Fibroblast of the conjunctiva (primary cell): ENCODE results near the gene PTGER2.

ENCODE experiments used
- DNase-seq: peaks from one replicate; pipeline ENCODE4 v3.0.0-alpha.2; 2010; ENCODE audit warnings: low read depth

PTGER2 gene, protein sequence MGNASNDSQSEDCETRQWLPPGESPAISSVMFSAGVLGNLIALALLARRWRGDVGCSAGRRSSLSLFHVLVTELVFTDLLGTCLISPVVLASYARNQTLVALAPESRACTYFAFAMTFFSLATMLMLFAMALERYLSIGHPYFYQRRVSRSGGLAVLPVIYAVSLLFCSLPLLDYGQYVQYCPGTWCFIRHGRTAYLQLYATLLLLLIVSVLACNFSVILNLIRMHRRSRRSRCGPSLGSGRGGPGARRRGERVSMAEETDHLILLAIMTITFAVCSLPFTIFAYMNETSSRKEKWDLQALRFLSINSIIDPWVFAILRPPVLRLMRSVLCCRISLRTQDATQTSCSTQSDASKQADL

DNA sequence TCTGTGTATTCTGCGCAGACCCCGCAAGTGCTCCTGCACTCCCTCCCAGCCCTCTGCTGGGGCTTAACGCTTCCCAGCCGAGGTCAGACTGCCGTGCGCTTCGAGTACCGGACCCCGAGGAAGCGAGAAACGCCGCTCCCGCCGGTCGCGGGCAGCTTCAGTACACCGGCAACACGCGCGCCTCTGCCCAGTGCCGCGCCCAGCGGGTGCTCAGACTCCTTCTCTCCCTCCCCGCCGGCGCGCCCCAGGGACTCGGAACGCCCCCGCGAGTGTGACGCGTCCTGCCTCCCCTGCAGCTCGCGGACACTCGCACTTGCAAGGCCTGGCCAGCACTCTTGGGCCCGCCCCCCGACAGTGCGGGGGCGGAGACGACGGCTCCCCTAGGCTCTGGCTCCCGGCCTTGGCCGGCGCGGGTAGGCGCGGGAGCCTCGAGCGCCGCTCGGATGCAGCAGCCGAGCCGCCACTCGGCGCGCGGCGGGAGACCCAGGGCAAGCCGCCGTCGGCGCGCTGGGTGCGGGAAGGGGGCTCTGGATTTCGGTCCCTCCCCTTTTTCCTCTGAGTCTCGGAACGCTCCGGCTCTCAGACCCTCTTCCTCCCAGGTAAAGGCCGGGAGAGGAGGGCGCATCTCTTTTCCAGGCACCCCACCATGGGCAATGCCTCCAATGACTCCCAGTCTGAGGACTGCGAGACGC is at the start of gene PTGER2:
Gene PTGER2 (plus strand): TSS at position 410 of the 692 bp plus-strand sequence. CDS start 237 bp downstream, at position 647.
- peak; percentile 85 for DNase-seq

DNA sequence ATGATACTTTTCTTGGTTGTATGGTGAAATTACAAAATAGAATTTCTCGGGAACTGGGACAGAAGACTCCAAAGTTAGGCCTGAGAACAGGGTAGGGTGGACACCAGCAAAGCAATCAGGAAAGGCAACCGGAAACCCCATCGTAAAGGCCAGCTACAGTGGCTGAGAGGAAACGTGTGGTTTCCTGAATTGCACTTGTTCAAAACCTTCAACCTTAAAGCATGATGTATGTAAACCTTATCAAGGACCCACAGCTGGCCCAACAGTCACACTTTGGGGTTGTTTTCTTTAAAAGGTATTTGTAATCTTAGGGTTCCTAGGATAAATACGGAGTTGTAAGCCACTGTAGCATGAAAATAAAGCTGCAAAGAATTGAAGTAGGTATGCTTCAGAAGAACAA is 48.9 kb upstream of the PTGER2 start:
- no peak for DNase-seq

- DNase-seq: peak; percentile 87
Observed at GRCh38 chr14:52266179-52266578, 47.9 kb upstream of the PTGER2 start.

GRCh38 chr14:52266782-52267181 is 47.3 kb upstream of the PTGER2 start:
- no peak for DNase-seq

DNA sequence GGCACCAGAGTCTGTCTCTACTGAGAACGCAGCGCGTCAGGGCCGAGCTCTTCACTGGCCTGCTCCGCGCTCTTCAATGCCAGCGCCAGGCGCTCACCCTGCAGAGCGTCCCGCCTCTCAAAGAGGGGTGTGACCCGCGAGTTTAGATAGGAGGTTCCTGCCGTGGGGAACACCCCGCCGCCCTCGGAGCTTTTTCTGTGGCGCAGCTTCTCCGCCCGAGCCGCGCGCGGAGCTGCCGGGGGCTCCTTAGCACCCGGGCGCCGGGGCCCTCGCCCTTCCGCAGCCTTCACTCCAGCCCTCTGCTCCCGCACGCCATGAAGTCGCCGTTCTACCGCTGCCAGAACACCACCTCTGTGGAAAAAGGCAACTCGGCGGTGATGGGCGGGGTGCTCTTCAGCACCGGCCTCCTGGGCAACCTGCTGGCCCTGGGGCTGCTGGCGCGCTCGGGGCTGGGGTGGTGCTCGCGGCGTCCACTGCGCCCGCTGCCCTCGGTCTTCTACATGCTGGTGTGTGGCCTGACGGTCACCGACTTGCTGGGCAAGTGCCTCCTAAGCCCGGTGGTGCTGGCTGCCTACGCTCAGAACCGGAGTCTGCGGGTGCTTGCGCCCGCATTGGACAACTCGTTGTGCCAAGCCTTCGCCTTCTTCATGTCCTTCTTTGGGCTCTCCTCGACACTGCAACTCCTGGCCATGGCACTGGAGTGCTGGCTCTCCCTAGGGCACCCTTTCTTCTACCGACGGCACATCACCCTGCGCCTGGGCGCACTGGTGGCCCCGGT is 46.4 kb upstream of the PTGER2 start, which contains the start of gene PTGDR:
Gene PTGDR (plus strand): TSS at position 198 of the 778 bp plus-strand sequence. CDS start 117 bp downstream, at position 315.
- DNase-seq: no peak

DNA sequence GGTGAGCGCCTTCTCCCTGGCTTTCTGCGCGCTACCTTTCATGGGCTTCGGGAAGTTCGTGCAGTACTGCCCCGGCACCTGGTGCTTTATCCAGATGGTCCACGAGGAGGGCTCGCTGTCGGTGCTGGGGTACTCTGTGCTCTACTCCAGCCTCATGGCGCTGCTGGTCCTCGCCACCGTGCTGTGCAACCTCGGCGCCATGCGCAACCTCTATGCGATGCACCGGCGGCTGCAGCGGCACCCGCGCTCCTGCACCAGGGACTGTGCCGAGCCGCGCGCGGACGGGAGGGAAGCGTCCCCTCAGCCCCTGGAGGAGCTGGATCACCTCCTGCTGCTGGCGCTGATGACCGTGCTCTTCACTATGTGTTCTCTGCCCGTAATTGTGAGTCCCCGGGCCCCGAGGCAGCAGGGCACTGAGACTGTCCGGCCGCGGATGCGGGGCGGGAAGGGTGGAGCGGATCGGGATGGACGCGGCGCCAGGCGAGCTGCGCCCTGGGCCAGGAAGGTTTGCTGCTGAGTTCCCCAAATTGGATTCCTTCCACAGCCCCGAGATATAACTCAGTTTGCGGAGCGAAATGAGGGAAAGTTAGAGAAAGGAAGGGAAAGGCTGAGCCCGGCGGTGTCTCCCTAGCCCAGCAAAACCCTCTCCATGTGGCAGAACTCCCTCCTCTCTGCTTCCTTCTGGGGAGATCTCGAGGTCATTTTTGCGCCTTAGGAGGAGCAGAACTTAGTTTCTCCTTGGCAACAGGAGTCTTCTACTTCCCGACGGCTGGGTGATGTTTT is 45.6 kb upstream of the PTGER2 start:
- no peak for DNase-seq

GRCh38 chr14:52269100-52269499 is 45.0 kb upstream of the PTGER2 start:
- DNase-seq: no peak

DNA sequence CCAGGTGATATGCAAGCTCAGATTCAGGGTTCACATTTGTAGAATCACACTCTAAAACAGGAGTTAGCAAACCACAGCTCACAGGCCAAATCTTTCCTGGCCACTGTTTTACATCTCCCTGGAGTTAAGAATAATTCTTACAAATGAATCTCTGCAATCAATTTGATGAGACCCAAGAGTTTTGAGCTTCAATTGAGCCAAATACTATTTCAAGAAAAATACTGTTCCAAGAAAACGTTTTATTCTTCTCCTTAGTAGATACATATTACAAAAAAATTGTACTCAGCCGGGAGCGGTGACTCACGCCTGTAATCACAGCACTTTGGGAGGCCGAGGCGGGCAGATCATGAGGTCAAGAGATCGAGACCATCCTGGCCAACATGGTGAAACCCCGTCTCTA is 44.1 kb upstream of the PTGER2 start:
- no peak for DNase-seq

DNA sequence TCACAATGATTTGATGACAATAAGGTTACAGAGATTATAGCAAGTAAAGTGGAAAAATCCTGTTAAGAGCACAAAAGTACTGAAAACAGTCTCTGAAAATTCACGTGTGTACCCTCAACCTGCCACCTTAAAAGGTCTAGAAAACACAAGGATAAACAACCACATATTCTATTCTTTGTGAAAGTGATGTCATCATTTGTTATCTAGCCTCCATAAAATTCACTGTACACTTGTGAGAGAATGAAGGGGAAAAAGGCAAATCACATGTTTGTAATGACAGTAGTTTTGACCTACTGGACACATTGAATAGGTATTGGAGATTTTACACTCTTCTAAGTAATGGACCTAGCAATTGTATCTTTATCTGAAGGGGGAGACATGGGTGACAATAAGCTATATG is 42.6 kb upstream of the PTGER2 start:
- no peak for DNase-seq

DNA sequence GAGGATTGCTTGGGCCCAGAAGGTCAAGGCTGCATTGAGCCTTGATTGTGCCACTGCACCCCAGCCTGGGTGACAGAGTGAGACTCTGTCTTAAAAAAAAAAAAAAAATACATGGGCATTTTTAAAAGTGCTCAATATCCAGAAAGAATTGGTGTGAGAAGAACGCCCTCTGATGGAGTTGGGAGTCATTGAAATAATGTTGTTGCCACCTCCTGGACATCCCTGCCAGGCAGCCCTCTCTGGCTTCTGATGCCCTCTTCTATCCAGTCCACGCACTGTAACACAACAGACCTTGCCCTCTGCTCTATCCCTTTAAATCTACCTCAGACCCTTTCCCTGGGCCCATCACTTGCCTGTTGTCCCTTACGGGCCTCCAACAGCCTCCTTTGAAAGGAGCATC is 41.7 kb upstream of the PTGER2 start:
- DNase-seq: no peak

DNA sequence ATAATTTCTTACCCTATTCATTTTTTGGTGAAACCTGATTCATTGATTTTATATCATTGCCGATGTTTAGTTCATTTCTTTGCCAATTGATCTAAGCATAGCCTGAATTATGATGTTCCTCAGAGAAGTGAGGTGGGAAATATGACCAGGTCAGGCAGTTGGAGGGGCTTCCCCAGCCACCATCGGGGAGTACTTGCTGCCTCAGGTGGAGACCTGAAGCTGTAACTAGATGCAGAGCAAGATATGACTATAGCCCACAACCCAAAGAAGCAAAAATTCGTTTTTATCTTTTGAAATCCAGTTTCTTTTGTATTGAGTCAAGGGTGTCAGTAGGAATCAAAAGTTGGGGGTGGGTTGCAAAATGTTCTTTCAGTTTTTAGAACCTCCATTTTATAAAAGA is 38.7 kb upstream of the PTGER2 start:
- DNase-seq: no peak

DNA sequence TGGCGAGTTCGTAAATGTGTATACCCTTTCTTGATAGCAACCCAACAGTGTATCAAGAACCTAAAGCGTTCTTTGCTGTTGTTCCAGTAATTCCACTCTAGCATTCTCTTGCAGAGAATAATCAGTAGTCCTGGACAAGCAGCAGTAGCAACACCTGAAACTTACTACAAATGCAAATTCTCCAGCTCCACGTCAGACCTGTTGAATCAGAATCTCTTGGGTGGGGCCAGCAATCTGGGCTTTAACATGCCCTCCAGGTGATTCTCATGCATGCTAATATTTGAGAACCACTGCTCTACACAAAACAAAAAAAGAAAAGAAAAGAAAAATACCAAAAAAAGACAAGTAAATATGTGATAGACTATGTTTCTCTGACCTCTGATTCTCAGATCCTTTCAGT is 36.6 kb upstream of the PTGER2 start:
- DNase-seq: no peak

- peak; percentile 5 for DNase-seq
Observed at GRCh38 chr14:52279408-52279807, 34.7 kb upstream of the PTGER2 start.

DNA sequence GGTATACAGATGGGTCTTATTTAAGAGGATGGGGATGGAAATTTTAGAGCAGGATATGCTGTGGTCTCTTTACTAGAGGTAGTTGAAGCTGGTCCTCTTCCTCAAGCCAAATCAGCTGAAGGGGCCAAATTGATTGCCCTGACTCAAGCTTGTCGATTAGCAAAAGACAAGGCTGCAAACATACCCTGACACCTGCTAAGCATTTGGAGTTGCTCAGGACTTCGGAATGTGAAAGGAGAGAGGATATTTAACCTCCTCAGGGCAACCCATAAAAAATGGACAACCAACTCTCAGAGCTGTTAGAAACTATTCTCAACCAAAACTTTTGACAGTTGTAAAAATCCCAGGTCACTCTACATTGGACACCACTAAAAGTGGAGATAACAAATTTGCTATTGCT is 31.0 kb upstream of the PTGER2 start:
- DNase-seq: no peak

DNA sequence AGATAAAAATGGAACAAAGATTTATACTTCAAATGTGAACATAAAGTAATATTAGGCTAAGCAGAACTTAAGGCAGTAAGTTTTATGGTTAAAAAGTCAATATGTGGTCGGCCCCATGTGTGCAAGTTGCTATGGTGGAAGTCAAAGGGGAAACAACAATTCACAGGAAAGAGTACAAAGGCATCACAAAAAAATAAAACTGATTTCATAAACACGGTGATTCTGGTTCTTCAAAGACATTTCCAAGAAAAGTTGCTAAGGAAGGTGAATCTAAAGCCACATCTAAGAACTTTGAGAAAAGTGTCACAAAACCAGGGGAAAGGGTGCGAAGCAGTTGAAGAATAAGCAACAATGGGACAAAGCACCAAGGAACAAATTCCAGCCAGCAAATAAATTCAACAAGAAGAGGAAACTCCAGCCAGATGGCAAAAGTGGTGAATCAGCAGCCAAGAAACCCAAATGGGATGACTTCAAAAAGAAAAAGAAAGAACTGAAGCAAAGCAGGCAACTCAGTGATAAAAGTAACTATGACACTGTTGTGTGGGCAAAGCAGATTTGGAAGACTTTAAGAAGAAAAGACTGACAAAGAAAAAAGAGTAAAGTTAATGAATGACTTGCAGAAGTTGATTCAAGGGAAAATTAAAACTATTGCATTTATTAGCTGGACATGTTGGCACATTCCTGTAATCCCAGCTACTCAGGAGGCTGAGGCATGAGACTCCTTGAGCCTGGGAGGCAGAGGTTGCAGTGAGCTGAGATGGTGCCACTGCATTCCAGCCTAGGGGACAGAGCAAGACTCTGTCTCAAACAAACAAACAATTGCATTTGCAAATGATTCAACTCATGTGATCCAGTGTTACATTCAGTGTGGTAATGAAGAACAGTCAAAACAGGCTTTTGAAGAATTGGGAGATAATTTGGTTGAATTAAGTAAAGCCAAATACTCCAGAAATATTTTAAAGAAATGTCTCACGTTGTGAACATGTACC is 27.2 kb upstream of the PTGER2 start:
- no peak for DNase-seq

- no peak for DNase-seq
Observed at GRCh38 chr14:52296378-52296777, 17.7 kb upstream of the PTGER2 start.

DNA sequence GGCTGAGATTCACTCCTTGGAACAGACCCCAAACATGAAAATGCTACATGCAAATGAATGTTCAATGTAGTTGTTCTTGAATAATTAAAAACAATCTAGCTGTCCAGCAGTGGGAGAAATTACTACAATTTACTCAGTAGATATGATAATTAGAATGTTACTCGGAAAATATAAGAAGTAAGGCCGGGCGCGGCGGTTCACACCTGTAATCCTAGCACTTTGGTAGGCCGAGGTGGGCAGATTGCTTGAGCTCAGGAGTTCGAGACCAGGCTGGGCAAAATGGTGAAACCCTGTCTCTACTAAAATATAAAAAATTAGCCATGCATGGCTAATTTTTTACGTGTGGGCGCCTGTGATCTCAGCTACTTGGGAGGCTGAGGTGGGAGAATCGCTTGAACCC is 15.3 kb upstream of the PTGER2 start:
- no peak for DNase-seq

DNA sequence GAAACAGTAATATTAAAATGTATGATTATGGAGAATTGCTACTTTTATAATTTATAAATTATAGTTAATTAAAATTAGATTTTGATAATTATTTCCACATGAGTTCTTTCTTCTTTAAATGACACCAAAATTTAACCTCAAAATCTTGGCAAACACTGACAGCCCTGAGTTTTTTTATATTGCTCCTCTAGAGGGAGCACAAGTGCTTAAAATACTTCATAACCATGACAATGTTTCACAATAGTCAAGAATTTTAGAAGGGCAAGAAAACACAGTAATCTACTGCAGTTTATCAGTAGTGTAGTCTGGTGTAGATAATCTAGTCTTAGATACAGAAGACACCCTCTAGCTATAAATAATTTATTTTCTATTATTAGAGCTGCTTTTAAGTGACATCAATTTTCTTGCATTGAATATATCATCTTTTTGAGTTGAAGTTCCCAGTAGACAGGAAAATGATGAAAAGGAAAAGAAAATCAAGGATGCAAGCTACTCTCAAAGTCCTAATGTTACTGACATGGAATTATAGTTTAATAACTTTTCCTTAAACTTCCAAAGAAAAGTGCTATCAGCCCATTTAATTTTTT is 14.3 kb upstream of the PTGER2 start:
- DNase-seq: peak; percentile 37

DNA sequence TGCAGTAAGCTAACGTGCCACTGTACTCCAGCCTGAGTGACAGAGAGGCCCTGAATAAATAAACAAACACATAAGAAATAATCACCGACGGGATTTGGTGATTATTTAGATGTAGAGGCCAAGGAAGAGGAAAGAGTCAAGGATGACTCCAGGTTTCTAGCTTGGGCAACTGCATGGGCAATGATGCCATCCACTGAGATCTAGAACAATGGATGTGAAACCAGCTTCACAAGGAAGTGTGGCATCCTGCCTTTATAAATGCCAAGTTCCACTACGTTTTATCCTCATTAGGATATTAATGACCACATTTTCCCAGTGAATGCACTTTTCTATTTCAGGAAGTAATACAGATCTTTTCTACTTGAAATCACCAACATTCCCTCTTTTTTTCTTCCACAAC is 10.9 kb upstream of the PTGER2 start:
- no peak for DNase-seq

GRCh38 chr14:52304248-52304904 is 9.7 kb upstream of the PTGER2 start:
- no peak for DNase-seq
